ENCODE measurements around the gene ATG9A.

The ATG9A gene

GRCh38 chr2:219210886-219211362 lies 18.5 kb downstream of the ATG9A start (continued):
- TF ChIP-seq CREB5 (CRISPR knock-in tag; IDR thresholded peaks at IDR 0.05; ENCODE audit: low read depth) = no peak

DNA sequence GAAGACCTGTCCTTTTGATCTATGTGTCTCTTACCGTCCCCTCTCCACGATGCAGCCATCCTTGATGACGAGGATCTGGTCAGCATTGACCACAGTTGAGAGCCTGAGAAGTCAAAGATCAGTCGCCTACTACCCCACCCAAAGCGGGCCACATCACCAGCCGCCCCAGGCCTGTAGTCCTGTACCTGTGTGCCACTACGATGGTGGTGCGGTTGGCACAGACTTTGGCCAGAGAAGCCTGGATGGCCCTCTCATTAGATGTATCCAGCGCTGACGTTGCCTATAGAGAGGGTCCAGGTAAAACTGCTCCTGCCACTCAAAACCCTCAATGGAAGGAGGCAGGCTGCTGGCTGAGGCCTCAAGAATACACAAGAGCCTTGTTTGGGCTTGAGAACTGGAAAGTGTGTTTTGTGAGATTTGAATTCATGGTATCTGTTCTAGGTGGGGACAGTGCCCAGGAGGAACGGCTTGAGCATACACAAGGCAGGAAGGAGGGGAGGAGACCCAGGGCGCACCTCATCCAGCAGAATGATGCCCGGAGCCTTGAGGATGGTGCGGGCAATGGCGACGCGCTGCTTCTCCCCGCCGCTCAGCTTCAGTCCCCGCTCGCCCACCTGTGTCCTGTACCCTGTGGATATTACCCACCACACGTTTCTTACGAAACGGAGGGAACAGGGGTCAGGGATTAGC lies 19.1 kb downstream of the ATG9A start:
- TF ChIP-seq TOX (CRISPR knock-in tag; IDR thresholded peaks at IDR 0.05; ENCODE audit: borderline replicate concordance) (no peak), ISL1 (CRISPR knock-in tag; IDR thresholded peaks at IDR 0.05) (no peak), OSR1 (CRISPR knock-in tag; IDR thresholded peaks at IDR 0.05) (no peak), ZC3H10 (CRISPR knock-in tag; IDR thresholded peaks at IDR 0.05) (no peak), ESRRG (CRISPR knock-in tag; IDR thresholded peaks at IDR 0.05) (no peak), CSRNP3 (CRISPR knock-in tag; IDR thresholded peaks at IDR 0.05) (no peak), ZFP3 (CRISPR knock-in tag; IDR thresholded peaks at IDR 0.05) (no peak), ARNTL (CRISPR knock-in tag; IDR thresholded peaks at IDR 0.05; ENCODE audit: borderline replicate concordance, low read depth) (no peak), ZNF70 (CRISPR knock-in tag; IDR thresholded peaks at IDR 0.05) (no peak), ZNF565 (CRISPR knock-in tag; conservative IDR thresholded peaks at IDR 0.05; ENCODE audit: low read depth) (no peak), TCF4 (CRISPR knock-in tag; IDR thresholded peaks at IDR 0.05; ENCODE audit: borderline replicate concordance) (no peak), CREB5 (CRISPR knock-in tag; IDR thresholded peaks at IDR 0.05; ENCODE audit: low read depth) (no peak), BACH2 (CRISPR knock-in tag; IDR thresholded peaks at IDR 0.05; ENCODE audit: borderline replicate concordance) (no peak)
- no peak for ATAC-seq

GRCh38 chr2:219209236-219210195 lies 19.9 kb downstream of the ATG9A start:
- ATAC-seq = no peak
- TF ChIP-seq ZNF565 (CRISPR knock-in tag; conservative IDR thresholded peaks at IDR 0.05; ENCODE audit: low read depth) = no peak
- no peak for TF ChIP-seq ZC3H10 (CRISPR knock-in tag; IDR thresholded peaks at IDR 0.05)
- no peak for TF ChIP-seq GLIS3 (CRISPR knock-in tag; IDR thresholded peaks at IDR 0.05)
- TF ChIP-seq, protein P1, sequence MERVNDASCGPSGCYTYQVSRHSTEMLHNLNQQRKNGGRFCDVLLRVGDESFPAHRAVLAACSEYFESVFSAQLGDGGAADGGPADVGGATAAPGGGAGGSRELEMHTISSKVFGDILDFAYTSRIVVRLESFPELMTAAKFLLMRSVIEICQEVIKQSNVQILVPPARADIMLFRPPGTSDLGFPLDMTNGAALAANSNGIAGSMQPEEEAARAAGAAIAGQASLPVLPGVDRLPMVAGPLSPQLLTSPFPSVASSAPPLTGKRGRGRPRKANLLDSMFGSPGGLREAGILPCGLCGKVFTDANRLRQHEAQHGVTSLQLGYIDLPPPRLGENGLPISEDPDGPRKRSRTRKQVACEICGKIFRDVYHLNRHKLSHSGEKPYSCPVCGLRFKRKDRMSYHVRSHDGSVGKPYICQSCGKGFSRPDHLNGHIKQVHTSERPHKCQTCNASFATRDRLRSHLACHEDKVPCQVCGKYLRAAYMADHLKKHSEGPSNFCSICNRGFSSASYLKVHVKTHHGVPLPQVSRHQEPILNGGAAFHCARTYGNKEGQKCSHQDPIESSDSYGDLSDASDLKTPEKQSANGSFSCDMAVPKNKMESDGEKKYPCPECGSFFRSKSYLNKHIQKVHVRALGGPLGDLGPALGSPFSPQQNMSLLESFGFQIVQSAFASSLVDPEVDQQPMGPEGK (CRISPR knock-in tag; IDR thresholded peaks at IDR 0.05; ENCODE audit: borderline replicate concordance) = no peak
- no peak for TF ChIP-seq SNAI2 (CRISPR knock-in tag; IDR thresholded peaks at IDR 0.05)
- no peak for TF ChIP-seq BACH2 (CRISPR knock-in tag; IDR thresholded peaks at IDR 0.05; ENCODE audit: borderline replicate concordance)
- TF ChIP-seq TSHZ2 (CRISPR knock-in tag; IDR thresholded peaks at IDR 0.05) = no peak
- TF ChIP-seq ISL1 (CRISPR knock-in tag; IDR thresholded peaks at IDR 0.05) = no peak
- no peak for TF ChIP-seq RARB (CRISPR knock-in tag; IDR thresholded peaks at IDR 0.05)
- no peak for TF ChIP-seq ESRRG (CRISPR knock-in tag; IDR thresholded peaks at IDR 0.05)
- no peak for TF ChIP-seq CSRNP3 (CRISPR knock-in tag; IDR thresholded peaks at IDR 0.05)
- no peak for TF ChIP-seq PPARA (CRISPR knock-in tag; IDR thresholded peaks at IDR 0.05; ENCODE audit: borderline replicate concordance)
- TF ChIP-seq TOX (CRISPR knock-in tag; IDR thresholded peaks at IDR 0.05; ENCODE audit: borderline replicate concordance) = no peak
- no peak for TF ChIP-seq CREB5 (CRISPR knock-in tag; IDR thresholded peaks at IDR 0.05; ENCODE audit: low read depth)
- TF ChIP-seq ARNTL (CRISPR knock-in tag; IDR thresholded peaks at IDR 0.05; ENCODE audit: borderline replicate concordance, low read depth) = no peak
- TF ChIP-seq ZFP3 (CRISPR knock-in tag; IDR thresholded peaks at IDR 0.05) = no peak
- no peak for TF ChIP-seq OSR1 (CRISPR knock-in tag; IDR thresholded peaks at IDR 0.05)
- TF ChIP-seq CSDC2 (CRISPR knock-in tag; IDR thresholded peaks at IDR 0.05) = no peak
- TF ChIP-seq ZNF8 (CRISPR knock-in tag; IDR thresholded peaks at IDR 0.05) = no peak
